Upper lobe of left lung (tissue), 4 donors: ENCODE results near the gene XCR1.

Source experiments
- EP300 ChIP-seq, 4 donors: sonication (generic); formaldehyde crosslinking; IDR thresholded peaks; one replicate each; pipeline ENCODE4 v1.5.1; 2017; ENCODE audit warnings: antibody characterized with exemption in 4 of 4, control low read depth in 2 of 4
- POLR2A ChIP-seq, 4 donors: fragments of 450-650 bp; IDR thresholded peaks; one replicate each; pipeline ENCODE4 v1.5.1; 2016 to 2017; ENCODE audit warnings: antibody characterized with exemption in 4 of 4, mild to moderate bottlenecking in 2 of 4
- POLR2AphosphoS5 ChIP-seq, 2 donors: sonication (generic); formaldehyde crosslinking; IDR thresholded peaks; one replicate each; pipeline ENCODE4 v1.5.1; 2017; ENCODE audit warnings: antibody characterized with exemption in 2 of 2
- TF ChIP-seq, protein P1 (sequence below), 6 experiments: fragments of 450-650 bp in 4 of 6; fragments of 200-600 bp in 2 of 6; sonication (generic) in 2 of 6; IDR thresholded peaks; one replicate each; pipeline ENCODE4 v1.5.1; 2016 to 2019; ENCODE audit warnings: antibody characterized with exemption in 6 of 6

DNA sequence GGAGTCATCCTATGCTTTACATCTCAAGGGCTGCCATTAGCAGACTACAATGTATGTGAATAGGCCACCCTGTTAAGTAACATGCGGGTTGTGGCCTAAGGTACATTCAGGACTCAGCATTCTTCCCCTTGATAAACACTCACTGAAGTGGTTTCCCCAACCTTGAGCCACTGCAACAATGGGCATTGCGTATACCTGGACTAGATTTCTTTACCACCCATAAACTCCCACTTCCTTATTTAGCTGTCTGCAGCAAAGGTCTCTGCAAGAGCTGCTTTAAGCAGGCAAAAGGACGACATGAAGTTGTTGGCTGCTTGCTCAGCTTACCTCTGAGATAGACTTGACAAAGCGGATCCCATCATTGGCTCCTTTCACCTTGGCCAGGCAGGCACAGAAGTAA lies 47.9 kb downstream of the XCR1 start:
- TF ChIP-seq, protein P1, sequence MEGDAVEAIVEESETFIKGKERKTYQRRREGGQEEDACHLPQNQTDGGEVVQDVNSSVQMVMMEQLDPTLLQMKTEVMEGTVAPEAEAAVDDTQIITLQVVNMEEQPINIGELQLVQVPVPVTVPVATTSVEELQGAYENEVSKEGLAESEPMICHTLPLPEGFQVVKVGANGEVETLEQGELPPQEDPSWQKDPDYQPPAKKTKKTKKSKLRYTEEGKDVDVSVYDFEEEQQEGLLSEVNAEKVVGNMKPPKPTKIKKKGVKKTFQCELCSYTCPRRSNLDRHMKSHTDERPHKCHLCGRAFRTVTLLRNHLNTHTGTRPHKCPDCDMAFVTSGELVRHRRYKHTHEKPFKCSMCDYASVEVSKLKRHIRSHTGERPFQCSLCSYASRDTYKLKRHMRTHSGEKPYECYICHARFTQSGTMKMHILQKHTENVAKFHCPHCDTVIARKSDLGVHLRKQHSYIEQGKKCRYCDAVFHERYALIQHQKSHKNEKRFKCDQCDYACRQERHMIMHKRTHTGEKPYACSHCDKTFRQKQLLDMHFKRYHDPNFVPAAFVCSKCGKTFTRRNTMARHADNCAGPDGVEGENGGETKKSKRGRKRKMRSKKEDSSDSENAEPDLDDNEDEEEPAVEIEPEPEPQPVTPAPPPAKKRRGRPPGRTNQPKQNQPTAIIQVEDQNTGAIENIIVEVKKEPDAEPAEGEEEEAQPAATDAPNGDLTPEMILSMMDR (IDR thresholded peaks at IDR 0.05), result no peak
- TF ChIP-seq EP300 (IDR thresholded peaks at IDR 0.05) (no peak), POLR2AphosphoS5 (IDR thresholded peaks at IDR 0.05) (no peak), POLR2A (IDR thresholded peaks at IDR 0.05) (no peak)
